ENCODE results near the gene RNF41. TPM values are rescaled to one million over a fixed set of nuclear protein-coding genes. Genes with fewer than 3 reads are reported as not detected.

RNF41 gene
- total RNA-seq, 1 experiment from 2014 or later = 62.8 TPM

DNA sequence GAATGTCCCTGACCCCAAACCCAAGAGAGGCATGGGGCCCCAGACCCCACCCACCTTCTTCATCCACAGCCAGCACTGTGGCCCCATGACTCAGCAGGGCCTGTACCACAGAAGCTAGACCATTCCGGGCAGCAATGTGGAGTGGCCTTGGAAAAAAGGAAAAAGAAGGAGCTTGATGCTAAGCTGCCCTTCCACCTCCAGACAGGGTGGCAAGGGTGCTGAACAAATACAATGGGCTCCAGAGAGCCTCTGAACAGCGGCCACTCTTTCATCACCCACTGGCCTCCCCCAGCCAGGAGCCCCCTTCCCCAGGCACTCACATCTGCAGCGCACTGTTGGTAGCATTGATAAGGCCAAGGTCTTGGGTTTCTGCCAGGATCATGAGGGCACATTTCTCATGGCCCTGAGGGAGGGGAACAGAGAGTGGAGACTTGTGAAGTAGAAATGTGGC is 22.0 kb upstream of the RNF41 start:
- DNase-seq (ENCODE audit: low spot score) = no peak

DNA sequence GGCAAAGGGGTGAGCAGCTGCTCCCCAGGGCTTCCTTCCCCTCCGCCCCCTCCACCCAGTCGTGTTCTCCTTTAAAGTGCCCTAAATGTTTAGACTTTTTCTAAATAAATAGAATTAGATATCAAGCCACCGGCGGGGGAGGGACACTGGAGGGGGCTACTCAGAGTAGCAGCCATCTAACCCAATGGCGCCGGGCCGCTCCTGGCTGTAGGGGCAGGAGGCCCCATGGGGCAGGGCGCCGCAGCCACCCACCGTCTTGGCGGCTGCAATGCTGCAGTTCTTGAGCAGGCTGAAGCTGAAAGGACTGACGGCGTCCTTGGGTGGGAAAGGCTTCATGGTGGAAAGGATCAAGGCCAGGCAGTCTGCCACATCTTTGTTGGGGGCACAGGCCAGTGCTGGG is 21.3 kb upstream of the RNF41 start:
- DNase-seq (ENCODE audit: low spot score) = no peak

DNA sequence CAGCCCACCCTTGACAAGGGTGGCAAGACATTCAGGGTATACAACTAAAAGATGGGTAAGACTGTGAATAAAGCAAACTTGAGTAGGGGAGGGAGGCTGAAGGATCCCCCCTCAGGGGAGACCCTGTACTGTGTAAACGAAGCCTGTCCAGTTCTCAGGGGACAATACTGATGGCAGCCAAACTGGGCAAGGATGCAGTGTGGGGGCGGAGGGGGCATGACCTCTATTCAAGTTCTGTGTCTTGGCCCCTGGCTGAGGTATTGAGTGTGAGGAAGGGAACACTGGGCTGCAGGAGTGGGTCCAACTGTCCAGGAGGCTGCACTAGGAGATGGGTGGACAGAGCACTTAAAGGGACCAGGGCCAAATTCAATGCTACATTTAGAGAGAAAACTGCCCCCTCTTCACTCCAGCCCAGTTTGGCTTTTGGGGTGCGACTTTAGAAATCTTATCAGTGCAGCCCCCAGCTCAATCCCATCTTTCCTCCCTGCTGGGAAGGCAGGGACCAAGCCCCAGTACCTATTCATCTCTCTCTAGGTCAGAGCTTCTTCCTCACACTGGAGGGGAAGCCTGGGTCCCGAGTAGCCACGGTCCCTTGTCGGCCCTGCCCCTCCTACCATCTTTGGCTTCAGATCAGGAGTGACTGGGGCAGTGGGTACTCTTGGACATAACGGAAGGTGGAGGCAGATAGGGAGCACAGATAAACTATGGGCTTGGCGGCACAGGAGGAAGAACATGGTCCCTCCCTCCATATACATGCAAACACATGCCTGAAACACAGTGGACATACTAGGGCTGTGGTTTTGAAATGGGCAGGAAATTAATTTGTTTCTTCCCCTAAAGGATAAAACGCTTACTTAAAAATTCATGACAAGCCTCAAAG is 19.9 kb upstream of the RNF41 start:
- DNase-seq (ENCODE audit: low spot score) = no peak

DNA sequence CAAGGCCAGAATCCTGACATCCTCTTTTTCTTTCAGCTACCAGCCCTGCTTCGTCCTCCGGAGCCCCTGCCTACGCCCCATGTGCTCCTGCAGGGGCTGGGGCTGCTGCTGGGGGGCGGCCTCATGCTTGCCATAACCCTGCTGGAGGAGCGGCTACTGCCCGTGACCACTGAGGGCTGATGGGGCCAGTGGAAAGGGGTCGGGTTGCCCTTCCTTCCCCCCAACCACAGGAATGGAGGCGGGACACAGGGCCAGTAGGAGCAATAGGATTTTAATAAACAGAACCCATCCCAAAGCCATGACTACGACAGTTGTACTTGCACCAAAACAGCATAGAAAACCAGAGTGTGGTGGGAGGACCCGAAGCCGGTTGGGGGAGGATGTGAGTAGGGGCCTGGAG is 15.8 kb upstream of the RNF41 start:
- no peak for DNase-seq (ENCODE audit: low spot score)

DNA sequence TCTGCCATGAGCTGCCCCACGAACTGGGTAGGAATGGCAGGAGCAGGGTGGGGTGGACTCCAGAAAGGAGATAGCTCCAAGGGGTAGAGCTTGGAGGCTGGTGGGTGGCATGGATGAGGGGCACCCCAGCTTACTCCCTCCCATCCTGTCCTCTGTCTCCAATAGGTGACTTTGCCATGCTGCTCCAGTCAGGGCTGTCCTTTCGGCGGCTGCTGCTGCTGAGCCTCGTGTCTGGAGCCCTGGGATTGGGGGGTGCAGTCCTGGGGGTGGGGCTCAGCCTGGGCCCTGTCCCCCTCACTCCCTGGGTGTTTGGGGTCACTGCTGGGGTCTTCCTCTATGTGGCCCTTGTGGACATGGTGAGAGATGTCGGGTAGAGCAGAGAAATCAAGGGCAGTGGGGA is 15.3 kb upstream of the RNF41 start:
- DNase-seq (ENCODE audit: low spot score) = no peak

DNA sequence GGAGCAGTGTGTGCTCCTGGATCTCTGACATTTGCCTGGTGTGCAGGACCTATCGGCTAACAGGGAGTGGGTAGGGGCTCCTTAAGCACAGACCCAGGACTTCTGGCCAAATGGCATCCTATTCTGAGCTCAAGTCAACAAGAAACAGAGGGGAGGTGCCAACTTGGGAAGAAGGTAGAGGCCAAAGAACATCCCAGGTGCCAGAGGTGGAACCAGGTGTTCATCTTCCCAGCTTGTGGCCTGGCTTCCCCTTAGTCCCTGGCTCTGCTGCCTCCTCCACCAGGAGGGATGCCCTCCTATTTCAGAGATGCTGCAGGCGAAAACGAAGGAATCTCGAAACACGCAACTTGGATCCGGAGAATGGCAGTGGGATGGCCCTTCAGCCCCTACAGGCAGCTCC is 14.4 kb upstream of the RNF41 start:
- no peak for DNase-seq (ENCODE audit: low spot score)

DNA sequence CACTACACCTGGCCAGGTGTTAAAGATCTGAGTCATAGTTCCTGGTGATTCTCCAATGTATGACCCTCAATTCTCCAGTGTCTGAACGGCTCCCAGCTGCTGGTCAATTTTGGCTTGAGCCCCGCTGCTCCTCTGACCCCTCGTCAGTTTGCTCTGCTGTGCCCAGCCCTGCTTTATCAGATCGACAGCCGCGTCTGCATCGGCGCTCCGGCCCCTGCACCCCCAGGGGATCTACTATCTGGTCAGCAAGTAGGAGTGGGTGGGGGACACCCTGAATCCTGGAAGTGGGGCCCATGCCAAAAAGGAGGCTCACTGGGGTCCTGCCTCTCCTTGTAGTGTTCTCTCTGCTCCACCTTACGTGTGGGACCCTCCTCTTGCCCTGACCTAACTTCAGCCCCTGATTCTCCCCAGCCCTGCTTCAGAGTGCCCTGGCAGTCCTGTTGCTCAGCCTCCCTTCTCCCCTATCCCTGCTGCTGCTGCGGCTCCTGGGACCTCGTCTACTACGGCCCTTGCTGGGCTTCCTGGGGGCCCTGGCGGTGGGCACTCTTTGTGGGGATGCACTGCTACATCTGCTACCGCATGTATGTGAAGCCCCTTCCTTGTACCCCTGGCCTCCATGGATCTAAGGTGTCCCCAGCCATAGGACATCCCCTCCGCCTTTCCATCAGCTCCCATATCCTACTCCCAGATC is 13.2 kb upstream of the RNF41 start:
- DNase-seq (ENCODE audit: low spot score) = no peak

DNA sequence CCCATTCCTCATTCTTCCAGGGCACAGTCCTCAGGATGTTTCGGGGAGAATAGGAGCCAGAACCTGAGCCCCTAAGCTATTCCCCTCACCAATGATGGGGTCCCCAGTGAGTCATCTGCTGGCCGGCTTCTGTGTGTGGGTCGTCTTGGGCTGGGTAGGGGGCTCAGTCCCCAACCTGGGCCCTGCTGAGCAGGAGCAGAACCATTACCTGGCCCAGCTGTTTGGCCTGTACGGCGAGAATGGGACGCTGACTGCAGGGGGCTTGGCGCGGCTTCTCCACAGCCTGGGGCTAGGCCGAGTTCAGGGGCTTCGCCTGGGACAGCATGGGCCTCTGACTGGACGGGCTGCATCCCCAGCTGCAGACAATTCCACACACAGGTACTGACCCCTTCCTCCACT is 9.5 kb upstream of the RNF41 start:
- no peak for DNase-seq (ENCODE audit: low spot score)

DNA sequence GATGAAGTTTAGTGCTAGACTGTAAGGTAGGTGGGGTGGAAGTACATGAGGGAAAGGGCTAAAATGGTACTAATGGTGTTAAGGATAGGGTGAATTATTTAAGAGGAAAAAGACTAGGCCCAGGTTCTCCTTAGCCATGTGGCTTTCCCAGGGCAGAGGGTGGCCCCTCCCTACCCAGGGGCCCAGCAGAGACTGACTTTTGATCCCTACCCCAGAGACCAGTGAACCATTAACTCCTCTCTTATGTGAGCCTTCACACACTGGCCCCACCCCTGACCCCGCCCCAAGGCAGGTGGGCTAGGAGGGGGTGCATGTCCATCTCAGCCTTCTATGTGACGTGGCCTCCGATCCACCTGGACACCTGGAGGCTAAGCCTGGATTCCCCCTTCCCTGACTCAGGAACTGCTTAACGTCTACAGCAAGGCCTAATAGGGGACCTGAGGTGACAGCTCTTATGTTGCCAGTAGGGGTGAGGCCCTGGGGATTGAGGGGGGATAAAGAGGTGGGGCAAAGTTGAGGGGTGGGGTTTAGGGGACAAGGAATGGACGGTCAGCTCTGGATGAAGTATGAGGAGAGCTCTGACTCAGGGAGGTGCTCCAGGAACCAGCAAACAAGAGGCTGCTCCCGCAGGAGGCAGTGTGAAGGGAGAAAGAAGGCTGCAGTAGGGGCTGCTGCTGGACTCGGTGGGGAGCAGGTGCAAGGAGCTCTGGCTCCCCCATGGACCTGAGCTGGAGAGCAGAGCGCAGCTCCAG is 8.9 kb upstream of the RNF41 start:
- DNase-seq (ENCODE audit: low spot score) = no peak

DNA sequence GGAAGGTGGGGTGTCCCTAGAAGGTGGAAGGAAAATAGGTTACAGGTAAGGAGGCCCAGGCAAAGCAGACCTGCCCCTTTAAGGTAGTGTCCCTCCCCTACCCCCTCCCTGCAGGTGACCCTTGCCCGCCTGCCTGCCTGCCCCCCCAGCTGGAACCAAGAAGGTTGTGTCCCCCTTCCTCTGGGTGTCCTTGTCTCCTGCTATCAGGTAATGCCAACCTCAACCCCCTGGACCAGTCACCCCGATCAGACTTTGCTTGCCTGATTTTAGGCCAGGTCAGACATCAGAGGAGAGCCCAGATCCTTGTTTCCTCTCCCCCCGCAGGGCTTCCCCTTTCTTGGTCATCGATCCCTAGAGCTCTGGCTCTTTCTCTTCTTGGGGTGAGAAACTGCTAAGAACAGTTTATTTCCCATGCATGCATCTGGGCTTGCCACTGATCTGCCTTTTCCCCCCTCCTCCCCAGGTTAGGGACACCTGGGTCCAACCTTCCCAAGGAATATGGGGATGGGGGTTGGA is 8.3 kb upstream of the RNF41 start, which contains the start of gene SLC39A5:
Gene SLC39A5 (plus strand): TSS at position 136 of the 516 bp plus-strand sequence. CDS start 1,224 bp downstream, outside the sequence.
- no peak for DNase-seq (ENCODE audit: low spot score)

DNA sequence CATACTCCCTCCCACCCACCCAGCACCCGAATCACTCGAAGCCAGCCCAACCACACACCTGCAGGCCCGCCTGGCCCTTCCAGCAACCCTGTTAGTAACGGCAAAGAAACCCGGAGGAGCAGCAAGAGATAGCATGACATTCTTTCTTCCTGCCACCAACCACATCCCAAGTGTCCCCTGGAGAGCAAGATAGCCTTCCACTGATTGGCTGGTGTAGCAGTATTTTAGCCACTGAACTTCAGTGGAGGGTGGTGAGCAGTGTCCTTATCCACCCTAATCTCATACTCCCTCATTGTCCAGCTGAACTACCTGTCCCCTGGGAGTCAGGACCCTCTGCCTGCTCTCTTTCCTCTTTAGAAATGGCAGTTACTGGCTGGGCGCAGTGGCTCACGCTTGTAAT is 7.4 kb upstream of the RNF41 start:
- DNase-seq (ENCODE audit: low spot score) = no peak

DNA sequence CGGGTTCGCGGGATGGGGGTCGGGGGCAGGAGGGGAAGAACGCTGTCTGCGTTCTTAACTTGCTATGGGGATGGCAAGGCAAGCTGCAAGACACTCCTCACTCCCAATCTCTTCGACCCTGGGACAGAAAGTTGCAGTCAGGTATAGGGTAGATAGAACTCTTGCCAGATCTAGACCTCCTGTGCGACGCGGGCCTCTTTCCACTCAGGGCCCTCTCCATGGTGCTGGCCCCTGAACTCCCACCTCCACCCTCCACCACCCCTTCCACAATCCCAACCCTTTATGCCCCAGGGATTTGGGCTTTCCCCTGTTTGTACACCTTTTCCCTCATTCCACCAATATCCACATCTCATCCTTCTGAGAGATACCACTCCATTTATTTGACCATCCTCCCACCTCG is 3.2 kb upstream of the RNF41 start:
- DNase-seq (ENCODE audit: low spot score) = no peak

DNA sequence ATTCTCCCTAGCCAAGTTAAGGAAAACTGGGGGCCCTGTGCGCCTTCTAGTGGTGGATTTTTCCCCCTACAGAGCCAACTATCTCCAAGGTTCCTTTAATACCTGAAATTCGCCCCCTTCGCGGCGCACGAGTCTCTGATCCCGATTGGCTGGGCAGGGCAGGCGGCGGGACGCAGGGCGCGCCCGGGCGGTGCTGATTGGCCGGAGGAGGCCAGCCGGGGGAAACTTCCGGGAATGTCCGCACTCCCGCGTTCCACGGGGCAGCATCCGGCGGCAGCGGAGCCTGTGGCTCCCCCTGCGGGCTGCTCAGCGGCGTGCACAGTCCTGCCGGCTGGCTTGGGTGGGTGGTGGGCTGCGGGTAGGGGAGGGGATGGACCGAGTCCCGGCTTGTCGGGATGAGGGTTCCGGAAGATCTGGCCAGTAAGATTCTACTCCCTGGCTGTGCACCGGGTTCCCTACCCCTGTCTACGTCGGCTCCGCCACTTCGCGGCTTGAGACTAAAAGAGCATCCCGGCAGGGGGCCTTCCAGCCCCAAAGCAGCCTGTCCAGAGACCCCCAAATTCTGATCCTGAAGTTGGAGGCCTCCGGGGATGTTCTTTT is 2.5 kb upstream of the RNF41 start, which contains the start of gene NABP2:
Gene NABP2 (plus strand): TSS at position 241 of the 600 bp plus-strand sequence. CDS start 515 bp downstream, outside the sequence.
- peak; percentile 96 for DNase-seq (ENCODE audit: low spot score)

DNA sequence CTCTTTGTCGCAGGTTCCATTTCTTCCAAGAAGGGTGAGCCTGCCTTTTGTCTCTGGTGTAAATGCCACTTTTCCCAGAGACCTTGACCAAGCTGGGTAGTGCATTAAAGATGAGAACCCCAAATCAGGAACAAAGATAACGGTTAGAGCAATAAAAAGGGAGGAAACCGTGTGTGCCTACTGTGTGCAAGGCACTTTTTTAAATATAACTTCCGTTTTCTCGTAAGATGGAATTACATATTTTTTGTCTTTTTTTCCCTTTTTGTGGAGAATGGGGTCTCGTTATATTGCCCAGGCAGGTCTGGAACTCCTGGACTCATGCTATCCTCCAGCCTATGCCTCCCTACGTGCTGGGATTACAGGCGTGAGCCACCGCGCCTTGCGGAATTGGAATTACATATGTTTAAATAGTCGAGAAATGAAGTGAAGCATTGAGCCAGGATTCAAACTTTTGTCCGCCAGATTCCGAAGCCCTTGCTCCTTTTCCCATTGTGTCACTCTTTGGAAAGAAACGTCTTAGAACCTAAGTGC is 1.9 kb upstream of the RNF41 start:
- DNase-seq (ENCODE audit: low spot score) = no peak

DNA sequence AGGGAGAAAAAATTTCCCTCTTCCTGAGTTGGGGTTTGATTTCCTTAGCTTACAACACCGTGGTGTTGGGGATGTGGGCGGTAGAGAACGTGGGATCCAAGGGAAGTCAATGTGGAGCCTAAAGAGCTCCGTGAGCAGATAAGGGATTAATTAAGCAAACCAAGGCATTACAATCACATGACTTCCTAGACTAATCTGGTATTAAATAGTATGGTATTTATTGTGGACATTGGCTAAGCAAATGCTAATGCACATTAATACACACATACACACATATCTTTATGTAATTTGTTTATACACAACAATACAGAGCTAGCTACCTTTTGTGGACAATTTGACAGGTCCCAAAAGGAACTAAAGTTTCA is 791 bp upstream of the RNF41 start:
- DNase-seq (ENCODE audit: low spot score) = no peak

DNA sequence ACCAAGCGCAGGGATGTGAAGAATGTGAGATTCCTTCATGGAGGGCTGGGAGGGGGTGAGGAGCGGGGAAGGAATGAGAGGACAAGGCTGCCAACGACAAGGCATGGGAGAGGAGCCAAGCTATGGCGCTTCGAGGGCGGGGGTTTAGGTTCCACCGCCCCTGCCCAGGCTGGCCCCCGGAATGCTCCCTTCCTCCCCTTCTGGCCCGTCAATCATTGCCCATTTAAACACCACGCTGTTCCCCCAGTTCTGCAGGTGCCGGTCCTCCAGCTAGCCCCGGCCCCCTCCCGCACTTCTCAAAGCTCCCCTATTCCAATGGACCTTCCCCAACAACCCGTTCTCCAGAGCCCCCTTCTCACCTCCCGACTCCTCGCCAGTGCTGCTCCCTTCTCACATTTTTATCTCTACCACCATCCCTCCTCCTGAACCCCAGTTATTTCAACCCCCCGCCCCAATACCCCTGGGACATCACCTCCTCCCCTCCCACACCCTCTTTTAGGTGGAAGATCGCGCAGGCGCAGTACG is 428 bp downstream of the RNF41 start:
- DNase-seq (ENCODE audit: low spot score) = no peak

DNA sequence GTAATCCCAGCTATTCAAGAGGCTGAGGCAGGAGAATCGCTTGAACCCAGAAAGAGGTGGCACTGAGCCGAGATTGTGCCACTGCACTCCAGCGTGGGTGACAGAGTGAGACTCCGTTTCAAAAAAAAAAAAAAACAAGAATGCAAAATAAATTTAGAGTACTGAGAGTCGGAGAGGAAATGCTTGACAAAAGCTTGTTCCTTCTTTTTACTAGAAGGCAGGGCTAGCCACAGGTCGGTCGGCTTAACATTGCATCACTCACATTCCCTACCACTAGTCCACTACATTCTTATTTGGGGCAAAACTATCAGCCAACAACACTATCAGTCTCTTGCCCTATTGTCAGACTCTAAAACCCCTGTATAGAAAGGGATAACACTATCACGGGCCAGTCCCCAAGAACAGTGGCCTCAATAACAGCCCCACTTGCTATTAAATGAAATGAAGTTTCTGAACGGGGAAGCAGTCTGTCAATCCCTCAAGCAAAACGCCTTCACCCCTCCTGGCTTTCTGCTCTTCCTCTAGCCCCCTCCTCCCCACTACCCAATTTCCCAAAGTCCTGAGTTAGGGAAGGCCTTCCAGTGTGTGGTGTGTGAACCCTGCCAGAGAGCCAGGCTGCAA is 1.0 kb downstream of the RNF41 start:
- no peak for DNase-seq (ENCODE audit: low spot score)

DNA sequence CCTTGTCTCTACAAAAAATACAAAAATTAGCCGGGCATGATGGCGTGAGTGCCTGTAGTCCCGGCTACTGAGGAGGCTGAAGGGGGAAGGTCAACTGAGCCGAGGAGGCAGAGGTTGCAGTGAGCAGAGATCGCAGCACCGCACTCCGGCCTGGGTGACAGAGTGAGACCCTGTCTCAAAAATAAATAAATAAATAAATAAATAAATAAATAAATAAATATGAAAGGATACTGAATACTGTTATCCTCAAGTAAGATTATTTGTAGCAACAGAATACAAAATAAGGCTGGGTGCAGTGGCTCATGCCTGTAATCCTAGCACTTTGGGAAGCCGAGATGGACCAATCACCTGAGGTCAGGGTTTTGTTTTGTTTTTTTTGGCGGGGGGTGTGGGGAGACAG is 1.9 kb downstream of the RNF41 start:
- no peak for DNase-seq (ENCODE audit: low spot score)

DNA sequence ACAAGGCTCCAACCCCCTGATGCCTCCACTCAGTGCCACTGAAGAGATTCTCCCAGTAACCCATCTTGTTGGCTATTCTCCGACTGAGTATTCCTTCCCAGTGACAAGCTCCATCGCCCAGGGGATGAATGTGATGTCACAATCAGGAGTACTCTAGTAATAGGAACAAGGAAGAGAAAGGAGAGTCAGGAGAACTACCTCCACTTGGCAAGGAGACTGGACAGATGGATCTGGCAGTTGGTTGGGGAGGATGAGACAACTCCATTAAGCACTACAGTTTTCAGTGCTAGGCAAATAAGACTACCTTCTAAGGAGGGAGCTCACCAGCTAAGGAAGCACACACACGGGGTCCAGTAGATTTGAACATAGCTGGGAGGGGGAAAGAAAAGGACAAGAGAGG is 5.3 kb downstream of the RNF41 start:
- DNase-seq (ENCODE audit: low spot score) = no peak

DNA sequence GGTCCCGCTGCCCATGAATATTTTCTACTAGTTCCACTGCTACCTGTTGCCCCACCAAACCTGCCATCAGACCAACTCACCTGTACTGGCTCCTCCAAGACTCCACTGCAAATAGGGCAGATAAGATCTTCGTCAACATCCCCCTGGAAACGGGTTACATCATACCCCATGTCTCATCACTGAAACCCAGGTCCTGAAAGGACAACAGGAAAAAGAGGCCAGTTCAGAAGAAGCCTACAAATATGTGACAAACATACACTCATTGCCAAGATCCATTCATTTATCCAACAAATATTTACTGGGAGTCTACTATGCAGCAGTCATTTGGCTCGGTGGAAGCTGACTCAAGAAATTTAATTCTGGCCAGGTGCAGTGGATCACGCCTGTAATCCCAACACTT is 7.8 kb downstream of the RNF41 start:
- no peak for DNase-seq (ENCODE audit: low spot score)

DNA sequence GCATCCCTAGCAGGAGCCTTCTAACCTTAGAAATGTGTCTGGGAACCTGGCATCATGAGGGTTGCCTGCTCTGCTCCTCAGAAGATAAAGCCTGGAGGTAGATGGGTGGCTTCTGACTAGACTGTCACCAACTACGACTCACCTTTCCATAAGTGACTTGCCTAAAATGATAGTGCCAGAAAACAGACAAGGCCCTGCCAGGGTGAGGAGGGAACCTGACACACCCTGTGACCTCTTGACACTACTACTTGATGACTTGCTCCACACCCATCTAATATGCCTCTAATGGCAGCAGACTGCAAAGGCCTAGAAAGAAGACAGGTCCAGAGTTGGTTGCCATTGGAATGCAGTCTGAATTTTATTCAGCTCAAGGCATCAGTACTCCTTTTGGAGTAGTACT is 9.4 kb downstream of the RNF41 start:
- no peak for DNase-seq (ENCODE audit: low spot score)

Measured in H4 (cell line).